GM19238 (cell line): ENCODE data around the gene PDLIM1.
"Not testable (repeated sequence)": the region's sequence is repeated elsewhere in the genome, so short reads cannot be mapped to it uniquely, and the experiment has no call there.

Source experiments
- DNase-seq: peaks from one replicate; pipeline ENCODE4 v3.0.0; 2011; ENCODE audit warnings: low spot score; ENCODE audit not compliant: insufficient read length

PDLIM1 gene

GRCh38 chr10:95211606-95212279 lies 79.1 kb downstream of the PDLIM1 start:
- DNase-seq: no peak

- no peak for DNase-seq
These were observed 81.2 kb downstream of the PDLIM1 start for GRCh38 chr10:95209509-95210127.

- DNase-seq: no peak
These were observed 82.0 kb downstream of the PDLIM1 start for GRCh38 chr10:95208702-95209391.

- DNase-seq: not testable (repeated sequence)
These were observed 87.9 kb downstream of the PDLIM1 start for GRCh38 chr10:95202865-95203264.

GRCh38 chr10:95201736-95202135 lies 89.1 kb downstream of the PDLIM1 start:
- no peak for DNase-seq

- no peak for DNase-seq
These were observed 94.8 kb downstream of the PDLIM1 start for GRCh38 chr10:95196046-95196445.

GRCh38 chr10:95193944-95194343 lies 96.9 kb downstream of the PDLIM1 start, which contains the start of gene ACSM6:
TSS of gene ACSM6 (plus strand) at chr10:95194238. CDS start at chr10:95194486, 248 bp downstream.
- DNase-seq: no peak

GRCh38 chr10:95188593-95188992 lies 102.2 kb downstream of the PDLIM1 start:
- DNase-seq: no peak

GRCh38 chr10:95187617-95188016 lies 103.2 kb downstream of the PDLIM1 start:
- no peak for DNase-seq
